Stimulated activated CD8-positive, alpha-beta memory T cell treated with anti-CD3 and anti-CD28 coated beads, Interleukin-2, amount 100 ng/mL, for 1 hour (primary cell): ENCODE results near the gene SMYD4.
"Not testable (repeated sequence)": the region's sequence is repeated elsewhere in the genome, so short reads cannot be mapped to it uniquely, and the experiment has no call there.

Experiments
- DNase-seq, 2 donors: peaks; one replicate each; pipeline ENCODE4 v3.0.0-alpha.2; 2020; ENCODE audit warnings: low read depth in 2 of 2

SMYD4 gene

GRCh38 chr17:1755252-1755826, 74.4 kb downstream of the SMYD4 start:
- DNase-seq = no peak

- no peak for DNase-seq
Observed at GRCh38 chr17:1754430-1755112, 75.1 kb downstream of the SMYD4 start.

- no peak for DNase-seq
Observed at GRCh38 chr17:1753767-1754429, 75.8 kb downstream of the SMYD4 start.

- DNase-seq = no peak
Observed at GRCh38 chr17:1752425-1753262, 77.1 kb downstream of the SMYD4 start.

GRCh38 chr17:1750628-1751027, 79.1 kb downstream of the SMYD4 start:
- no peak for DNase-seq

- no peak for DNase-seq
Observed at GRCh38 chr17:1746975-1747543, 82.6 kb downstream of the SMYD4 start.

GRCh38 chr17:1745513-1746020, 84.1 kb downstream of the SMYD4 start:
- no peak for DNase-seq

- DNase-seq = no peak
Observed at GRCh38 chr17:1744551-1745512, 84.9 kb downstream of the SMYD4 start.

GRCh38 chr17:1743088-1743439, 86.6 kb downstream of the SMYD4 start:
- no peak for DNase-seq

GRCh38 chr17:1742371-1743087, 87.2 kb downstream of the SMYD4 start, which contains the start of gene SERPINF2:
TSS of gene SERPINF2 (plus strand) at chr17:1742871. CDS start at chr17:1744996, 2,125 bp downstream.
- DNase-seq = no peak

- not testable (repeated sequence) for DNase-seq
Observed at GRCh38 chr17:1741899-1742298, 87.8 kb downstream of the SMYD4 start.

- DNase-seq = no peak
Observed at GRCh38 chr17:1737531-1738291, 92.0 kb downstream of the SMYD4 start.

GRCh38 chr17:1736348-1737281, 93.1 kb downstream of the SMYD4 start:
- DNase-seq = no peak

GRCh38 chr17:1735834-1736347, 93.8 kb downstream of the SMYD4 start:
- no peak for DNase-seq

- DNase-seq = no peak
Observed at GRCh38 chr17:1735418-1735817, 94.3 kb downstream of the SMYD4 start.

GRCh38 chr17:1733759-1734158, 95.9 kb downstream of the SMYD4 start:
- DNase-seq = no peak

- no peak for DNase-seq
Observed at GRCh38 chr17:1732833-1733321, 96.8 kb downstream of the SMYD4 start.
